Measurements from ENCODE around the gene TMEM187.
A peak's percentile ranks its signal among the peaks of the same experiment; 100 is the strongest.

Gene TMEM187, protein sequence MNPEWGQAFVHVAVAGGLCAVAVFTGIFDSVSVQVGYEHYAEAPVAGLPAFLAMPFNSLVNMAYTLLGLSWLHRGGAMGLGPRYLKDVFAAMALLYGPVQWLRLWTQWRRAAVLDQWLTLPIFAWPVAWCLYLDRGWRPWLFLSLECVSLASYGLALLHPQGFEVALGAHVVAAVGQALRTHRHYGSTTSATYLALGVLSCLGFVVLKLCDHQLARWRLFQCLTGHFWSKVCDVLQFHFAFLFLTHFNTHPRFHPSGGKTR

DNA sequence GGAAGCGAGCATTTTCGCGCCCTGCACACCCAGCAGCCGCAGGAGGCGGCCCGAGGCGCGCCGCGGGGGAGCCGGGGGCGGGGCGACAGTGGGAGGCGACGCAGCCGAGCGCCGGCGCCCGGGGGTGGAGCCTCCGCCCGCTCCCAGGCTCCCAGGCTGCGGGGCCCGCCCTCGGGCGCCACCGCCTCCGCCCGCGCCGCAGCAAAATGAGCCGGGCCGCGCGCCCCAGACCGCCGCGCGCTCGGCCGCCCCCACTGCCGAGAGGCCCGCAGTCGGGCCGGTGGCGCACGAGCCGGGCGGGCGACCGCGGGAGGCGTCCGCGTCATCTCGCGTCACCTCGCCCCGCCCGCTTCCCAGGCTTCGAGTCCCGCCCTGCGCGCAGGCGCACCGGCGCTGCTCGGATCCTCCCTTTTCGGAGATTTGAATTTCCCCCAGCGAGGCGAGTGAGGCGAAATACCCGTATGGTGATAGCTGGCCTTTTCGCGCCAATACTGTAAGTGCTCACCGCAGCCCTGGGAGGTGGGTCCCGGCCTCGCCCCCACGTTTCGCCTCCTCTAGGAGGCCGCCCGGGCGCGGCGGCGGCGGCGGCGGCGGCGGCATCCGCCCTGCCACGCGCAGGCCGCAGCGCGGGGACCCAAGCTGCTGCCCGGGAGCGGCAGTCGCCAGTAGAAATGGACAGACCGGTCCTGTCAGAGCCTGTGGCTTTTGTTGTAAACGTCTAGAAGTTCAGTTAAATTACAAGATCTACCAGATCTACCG is at the start of gene TMEM187:
Gene TMEM187, plus strand, starts transcription at position 387 of the 759 bp plus-strand sequence. CDS start 9,309 bp downstream, outside the sequence.
- DNase-seq (ENCODE audit: low read depth in 2 of 2): peak; percentile 62 to 79

DNA sequence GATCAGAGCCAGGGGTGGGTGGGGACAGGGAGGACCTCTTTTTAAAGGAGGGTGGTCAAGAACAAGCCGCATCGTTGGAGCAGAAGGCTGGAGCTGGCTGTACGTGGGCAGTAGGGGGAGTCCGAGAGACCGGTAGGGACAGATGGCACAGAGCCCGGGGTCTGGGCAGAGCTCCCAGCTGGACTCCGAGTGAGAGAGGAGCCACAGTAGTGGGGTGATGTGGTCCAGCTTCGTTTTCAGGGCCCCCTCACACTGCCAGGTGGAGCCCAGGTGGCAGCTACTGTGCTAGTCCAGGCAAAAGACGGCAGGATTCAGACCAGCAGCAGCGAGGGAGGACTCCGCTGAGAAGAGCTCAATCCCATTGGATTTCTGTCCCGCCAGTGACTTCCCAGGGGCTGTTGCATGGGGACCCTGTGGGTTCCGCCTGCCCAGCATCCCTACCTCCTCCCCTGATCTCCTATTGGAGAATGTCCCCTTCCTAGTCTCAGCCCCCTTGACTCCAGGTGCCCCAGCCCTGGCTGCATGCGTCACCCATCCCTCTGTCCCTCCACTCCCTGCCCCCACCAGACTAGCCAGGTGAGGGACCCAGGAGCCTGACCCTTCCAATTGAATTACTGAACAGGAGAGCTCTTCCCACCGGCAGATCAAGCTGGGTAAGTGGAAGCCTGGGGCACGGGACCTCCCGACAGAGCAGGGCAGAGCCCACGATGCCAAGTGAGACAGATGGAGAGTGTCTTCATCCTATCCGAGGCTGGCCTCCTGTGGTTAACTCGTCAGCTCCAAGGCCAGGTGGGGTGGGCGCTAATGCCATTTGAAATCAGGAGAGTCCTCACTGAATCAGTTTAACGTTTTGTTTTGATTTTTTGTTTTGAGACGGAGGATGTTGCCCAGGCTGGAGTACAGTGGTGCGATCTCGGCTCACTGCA is 49.4 kb upstream of the TMEM187 start:
- DNase-seq (ENCODE audit: low read depth in 2 of 2): no peak

DNA sequence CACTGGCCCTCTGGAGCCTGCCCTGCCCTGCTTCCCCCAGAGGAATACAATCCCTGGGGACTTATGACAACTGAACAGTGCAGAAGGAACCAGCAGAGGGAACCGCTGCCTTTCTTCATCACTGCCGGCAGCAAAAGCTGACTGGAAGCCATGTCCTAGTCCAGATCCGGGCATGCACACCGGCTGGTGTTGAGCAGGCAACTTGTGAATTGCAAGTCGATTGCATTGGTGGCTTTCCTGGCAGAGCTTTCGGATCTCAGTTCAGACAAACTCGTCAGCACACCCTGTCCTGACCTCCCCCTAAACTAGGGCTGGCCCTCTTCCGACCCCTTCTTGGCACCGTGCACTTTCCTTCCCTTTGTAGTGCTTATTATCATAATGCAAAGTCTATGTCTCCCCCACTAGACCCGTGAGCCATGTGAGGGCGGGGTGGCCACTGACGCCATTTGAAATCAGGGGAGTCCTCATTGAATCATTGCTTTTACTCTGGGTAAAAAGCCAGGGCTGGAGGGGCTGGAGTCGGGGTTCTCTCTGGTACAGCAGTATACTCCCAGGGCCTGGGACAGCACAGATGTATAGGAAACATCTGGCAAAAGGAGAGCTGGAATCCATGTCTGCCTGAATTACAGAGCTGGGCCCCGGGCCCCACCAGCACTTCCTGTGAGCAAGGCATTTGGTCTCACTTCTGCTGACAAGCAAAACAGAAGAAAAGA is 48.2 kb upstream of the TMEM187 start:
- DNase-seq (ENCODE audit: low read depth in 2 of 2): no peak

DNA sequence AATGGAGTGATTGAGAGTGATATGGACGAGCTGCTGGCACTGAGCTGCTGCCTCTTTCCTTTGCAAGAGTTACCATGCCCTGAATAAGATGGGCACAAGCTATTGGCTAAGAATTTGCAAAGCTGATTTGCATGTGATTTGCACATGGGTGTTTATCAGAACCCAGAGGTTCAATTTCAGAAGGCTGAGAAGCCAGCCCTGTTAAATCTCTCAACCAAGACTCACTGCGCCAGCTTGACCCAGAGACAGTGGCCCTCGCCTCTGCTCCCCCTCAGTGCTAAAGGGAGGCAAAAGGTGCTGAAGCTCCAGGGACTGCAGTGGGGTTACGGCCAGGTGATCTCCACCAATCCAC is 47.2 kb upstream of the TMEM187 start:
- no peak for DNase-seq (ENCODE audit: low read depth in 2 of 2)

DNA sequence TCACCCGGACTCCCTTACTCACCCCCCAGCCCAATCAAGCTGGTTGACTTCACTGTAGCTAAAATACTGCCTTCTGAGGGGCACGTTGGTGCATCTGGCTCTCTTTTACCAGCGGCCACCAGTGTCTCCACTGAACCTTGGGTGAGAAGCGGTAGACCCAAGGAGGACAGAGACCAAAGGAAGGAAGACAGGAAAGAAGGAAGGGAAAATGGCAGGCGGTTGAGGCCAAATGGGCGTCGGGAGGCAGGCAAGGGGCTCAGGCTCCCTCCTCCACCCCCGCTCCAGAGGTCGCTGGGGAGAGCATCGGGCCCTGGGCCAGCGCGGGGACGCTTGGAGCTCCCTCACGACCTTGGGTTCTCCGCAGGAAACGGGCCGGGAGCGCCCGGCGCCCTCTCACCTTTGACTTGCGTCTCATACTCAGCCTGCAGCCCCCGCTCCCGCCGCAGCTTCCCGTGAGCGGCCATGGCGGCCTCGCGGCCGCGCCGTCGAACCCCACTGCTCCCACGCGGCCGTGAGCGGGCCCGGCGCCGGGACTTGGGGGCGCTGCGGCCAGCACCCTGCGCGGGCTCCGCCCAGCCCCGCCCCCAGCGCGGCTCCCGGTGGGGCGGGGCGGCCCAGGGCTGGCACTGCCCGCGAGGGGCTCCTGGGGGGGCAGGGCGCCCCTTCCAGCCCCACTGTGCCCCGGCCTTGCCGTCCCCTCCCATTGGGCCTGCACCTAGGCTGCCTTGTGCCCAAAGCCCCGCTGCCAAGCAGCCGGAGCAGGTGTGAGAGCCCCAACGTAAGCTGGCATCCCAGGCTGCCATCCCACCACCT is 46.6 kb upstream of the TMEM187 start, which contains the start of gene ARHGAP4:
Gene ARHGAP4, minus strand, starts transcription at position 526 of the 813 bp plus-strand sequence. Its CDS starts 62 bp downstream, at position 464.
- no peak for DNase-seq (ENCODE audit: low read depth in 2 of 2)

DNA sequence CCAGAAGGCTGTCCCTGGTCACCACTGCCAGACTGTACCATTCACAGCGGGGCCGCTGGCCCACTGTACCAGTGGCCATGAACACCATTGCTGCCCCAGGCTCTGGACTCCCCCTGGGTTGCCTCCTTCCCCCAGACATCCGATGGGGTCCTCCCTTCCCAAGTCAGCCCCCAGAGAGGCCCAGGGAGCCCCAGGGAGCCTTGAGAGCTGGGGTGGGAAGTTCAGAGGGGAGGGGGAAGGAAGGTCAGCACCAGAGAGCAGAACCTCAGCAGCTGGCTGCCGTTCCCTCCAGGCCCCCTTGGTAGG is 46.0 kb upstream of the TMEM187 start:
- DNase-seq (ENCODE audit: low read depth in 2 of 2): no peak

DNA sequence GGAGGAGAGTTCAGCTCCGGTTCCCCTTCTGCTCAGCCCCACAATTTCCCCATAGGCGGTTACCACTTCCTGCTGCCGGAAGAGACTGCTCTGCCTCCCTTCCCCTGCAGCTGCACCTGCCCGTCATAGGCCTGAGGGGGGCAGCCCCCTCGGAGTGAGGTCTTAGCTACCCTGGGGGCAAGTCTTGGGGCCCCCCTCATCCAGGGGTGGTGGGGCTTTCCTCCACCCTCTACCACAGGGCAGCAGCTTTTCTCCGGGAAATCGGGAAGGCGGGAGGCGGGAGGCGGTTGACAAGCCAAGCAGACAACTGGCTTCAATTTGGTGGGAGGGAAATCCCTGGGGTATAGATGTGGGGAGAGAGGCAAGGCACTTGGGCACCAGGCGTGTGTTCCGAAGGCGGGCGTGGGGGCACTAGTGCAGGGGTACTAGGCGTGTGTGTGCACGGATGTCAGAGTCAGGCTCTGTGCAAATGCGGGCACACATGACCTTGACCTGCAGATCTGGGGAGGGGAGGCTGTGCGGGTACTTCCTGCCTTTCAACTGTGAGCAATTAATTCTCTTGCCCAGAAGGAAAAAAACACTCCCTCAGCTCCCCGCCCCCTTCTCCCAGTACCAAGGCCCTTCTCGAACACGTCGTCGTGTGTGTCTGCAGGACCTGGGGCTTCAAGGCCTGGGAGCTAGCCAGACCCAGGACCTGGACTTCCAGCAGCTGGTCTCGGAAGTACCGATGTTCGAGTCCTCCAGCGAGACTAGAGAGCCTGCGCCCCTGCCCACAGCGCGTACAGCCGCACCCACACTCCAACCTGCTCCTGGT is 45.5 kb upstream of the TMEM187 start:
- peak; percentile 48 to 53 for DNase-seq (ENCODE audit: low read depth in 2 of 2)

DNA sequence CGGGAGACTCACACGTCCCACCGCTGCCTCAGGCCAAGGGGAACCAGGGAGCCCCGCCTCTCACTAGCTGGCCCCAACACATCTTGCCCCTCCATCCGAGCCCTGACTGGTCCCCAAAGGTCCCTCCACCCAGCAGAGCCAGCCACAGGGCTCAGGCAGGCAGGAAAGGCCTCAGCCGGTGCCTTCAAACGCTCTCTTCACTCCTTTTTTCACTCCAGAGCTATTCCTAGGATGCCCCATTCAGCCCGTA is 45.0 kb upstream of the TMEM187 start:
- DNase-seq (ENCODE audit: low read depth in 2 of 2): no peak

DNA sequence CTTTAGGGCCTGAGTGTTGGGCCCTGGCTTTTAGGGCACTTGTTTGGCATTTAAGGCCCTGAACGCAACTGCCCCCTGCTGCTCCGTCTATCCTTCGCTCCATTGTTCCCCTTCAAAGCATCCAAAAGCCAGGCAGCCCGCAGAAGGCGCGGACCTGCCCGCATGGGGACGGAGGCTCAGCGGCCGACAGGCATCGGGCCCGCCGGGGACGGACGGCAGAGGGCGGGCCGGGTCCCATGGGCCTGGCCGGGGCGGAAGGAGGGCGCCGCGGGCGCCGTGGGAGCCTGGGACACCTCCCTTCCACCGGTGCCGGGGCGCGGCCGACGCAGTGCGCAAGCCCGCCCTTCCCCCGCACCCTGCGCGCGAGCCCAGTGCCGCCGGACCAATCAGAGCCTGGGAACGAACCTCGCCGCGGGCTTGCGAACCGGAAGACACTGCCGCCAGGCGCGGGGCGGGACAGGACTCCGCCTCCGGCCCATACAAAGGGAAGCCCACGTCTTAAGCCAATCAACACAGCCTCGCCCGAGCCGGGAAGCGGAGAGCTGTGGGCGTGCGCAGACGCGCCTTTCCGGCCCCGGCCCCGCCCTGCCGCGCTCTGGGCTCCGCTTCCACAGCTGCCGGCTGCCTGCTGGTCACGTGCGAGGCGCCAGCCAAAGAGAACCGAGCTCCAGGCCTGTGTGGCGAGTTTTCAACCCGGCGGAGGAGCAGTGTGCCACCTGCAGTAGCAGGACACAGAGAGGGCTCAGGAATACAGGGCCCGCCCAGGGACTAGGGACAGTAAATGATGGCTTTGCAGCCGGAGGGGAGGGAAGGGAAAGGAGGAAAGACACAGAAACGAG is 44.4 kb upstream of the TMEM187 start:
- peak; percentile 78 to 88 for DNase-seq (ENCODE audit: low read depth in 2 of 2)

DNA sequence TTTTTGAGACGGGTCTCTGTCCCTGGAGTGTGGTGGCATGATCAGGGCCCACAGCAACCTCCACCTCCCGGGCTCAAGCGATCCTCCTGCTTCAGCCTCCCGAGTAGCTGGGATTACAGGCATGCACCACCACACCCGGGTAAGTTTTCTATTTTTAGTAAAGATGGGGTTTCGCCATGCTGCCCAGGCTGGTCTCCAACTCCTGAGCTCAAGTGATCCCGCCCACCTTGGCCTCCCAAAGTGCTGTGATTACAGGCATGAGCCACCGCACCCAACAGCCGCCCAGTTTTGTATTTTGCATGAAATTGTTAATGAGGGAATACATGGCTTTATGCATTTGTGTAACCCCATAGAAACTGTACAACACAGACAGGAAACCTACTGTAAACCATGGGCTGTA is 43.7 kb upstream of the TMEM187 start:
- no peak for DNase-seq (ENCODE audit: low read depth in 2 of 2)

DNA sequence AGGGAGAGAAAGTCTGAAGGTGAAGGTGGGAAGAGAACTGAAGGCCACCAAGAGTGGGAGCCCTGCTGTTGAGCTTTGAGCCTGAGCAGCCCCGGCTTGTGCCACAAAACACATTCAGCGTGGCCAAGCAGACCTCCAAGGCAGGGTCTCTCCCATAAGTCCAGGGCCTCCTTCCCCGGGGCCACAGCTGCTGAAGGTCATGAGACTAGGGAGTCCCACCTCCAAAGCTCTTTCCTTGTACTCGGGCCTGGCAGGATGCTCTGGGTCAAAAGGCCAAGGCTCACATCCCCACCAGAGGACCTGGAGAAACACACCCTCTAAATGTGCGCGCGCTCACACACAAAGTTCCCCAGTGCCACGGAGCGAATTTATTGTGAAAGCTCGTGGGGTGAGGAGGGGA is 43.0 kb upstream of the TMEM187 start:
- DNase-seq (ENCODE audit: low read depth in 2 of 2): no peak

DNA sequence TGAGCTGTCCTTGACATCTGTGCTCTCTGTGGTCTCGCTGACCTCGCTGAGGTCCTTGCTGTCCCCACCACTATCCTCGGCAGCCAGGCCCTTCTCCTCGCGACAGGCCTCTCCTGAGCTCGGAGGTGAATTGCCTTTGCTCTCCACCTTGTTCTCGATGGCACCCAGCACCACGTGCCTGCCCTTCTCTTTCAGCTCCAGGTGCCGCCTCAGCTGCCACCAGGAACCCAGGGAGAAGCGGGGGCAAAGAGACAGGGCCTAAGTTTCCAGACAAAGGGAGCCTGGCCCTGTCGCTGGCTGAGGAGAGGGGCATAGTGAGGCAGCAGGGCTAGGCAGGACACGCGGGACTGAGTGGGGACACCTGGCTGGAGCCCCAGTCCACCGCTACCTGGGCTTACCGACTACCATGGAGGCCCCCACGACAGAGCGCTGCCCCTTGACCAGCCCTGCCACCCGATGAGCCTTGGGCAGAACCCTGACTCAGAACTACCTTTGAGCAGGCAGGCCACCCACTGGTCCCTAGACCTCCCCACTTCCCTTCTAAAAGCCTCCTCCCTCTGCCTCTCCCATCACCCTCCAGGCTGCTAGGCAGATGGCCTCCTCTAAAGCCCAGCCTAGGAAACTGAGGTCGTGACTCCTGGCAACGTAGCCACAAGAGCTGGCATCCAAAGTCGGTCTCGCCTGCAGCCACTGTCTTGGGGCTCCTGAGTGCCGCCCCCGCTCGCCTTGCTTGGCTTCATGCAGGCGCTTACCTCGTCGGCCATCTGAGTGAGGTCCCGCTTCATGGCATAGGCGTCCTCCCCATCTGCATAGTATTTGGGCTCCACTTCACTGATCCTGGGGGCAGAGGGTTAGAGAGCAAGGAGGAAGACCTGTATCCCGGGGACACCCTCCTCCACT is 42.3 kb upstream of the TMEM187 start:
- no peak for DNase-seq (ENCODE audit: low read depth in 2 of 2)

DNA sequence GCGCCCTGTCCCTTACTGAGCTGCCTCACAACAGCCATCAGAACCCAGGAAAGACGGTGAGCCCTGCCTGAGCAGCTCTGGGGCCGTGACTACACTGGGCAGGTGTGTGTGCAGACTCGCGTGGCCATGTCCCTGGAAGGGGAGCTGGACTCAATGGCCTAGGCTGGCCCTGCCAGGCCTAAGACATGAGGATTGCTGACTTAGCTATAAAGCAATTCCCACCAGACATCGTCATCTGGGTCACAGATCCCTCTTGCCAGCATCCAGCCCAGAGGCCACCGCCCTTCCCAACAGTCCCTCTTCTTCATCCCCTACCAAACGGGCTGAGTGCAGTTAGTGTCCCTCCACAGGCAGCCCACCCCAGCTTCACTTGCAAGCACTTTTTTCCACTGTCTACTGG is 41.4 kb upstream of the TMEM187 start:
- no peak for DNase-seq (ENCODE audit: low read depth in 2 of 2)

DNA sequence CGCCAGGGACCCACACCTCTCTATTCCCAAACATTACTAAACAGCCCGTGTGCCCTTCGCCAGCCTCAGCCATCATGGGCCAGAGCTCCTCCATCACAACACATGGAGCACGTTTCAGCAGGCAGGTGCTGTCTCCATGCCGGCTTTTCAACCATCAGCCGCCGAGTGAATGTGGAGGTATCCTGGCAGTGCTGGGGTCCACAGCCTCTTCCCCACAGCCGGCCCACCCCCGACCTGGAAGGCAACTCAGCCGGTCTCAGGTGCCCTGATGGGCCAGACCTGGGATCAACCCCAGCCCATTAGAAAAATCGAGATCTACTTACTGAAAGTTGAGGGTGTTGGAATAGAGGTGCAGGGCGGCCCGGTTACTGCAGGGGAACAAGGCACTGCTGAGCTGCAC is 40.8 kb upstream of the TMEM187 start:
- no peak for DNase-seq (ENCODE audit: low read depth in 2 of 2)

DNA sequence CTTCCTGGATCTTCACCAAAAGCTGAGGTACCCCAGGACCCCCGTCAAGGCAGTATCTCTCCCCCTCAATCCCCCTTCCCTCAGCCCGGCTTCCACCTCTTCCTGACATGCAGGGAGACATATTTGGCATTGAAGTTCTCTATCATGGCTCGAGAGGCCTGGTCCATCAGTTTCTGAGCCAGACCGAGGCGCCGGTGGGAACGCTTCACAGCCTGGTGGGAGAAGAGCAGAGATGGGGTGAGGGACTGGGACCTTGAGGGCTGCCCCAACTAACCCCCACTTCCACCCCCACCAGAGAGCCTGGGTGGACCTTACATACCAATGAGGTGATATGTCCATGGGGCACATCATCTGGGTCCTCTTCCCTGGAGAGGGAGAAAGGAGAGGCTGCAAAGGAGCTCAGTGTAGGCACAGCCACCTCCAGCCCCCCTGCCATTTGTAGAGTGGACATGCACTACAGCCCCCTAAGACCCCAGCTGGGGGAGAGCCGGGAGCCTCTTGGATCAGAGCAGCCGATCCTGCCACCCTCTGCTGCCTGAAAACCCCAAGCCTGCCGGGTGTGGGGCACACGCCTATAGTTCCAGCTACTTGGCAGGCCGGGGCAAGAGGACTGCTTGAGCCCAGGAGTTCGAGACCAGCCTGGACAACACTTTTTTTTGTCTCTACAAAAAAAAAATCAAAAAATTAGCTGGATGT is 40.2 kb upstream of the TMEM187 start:
- no peak for DNase-seq (ENCODE audit: low read depth in 2 of 2)

DNA sequence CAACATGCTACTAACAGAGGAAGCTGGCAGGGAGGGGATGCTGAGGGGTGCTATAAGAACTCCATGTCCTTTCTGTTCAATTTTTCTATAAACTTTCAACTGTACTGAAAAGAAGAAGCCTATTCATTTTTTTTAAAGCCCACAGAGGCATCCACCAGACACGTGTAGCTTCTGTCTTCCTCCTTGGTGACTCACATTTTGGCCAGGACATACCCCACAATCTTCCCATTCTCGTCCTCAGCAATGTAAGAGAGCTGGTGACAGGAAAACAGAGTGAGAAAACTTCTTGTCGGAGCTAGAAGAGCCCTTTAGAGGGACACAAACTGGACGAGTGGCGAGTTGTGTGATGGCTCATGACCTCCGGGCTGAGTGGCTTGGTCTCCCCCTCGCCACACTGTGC is 38.8 kb upstream of the TMEM187 start:
- no peak for DNase-seq (ENCODE audit: low read depth in 2 of 2)

DNA sequence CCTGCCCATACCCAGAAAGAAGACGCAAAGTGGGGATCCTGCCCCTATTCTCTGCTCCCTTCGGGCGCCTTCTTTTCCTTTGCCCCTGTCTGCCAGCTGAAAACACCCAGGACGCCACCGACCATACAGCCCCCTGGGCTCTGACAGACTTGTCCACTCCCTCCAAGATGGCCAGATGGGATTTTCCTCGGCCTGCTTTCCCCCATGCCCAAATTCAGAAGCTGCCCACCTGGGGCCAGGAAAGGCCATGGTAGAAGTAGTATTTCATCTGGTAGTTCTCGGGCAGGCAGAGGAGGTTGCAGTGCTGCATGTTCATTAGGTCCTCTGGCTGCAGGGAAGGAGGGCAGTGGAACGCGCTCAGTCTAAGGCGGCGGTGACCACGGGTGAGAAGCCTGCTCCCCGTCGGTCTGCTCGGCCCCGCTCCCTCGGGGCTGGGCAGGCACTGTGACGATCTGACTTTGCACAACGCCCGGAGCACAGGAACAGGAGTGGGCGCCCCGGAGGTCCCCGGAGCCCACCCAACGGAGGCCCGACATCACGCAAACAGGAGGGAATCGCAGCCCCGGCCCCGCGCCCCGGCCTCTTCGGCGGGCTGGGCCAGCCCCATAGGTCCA is 38.3 kb upstream of the TMEM187 start:
- DNase-seq (ENCODE audit: low read depth in 2 of 2): no peak

Measured in stimulated activated CD8-positive, alpha-beta memory T cell treated with anti-CD3 and anti-CD28 coated beads, Interleukin-7, amount 100 ng/mL, for 1 hour (primary cell).